ENCODE results near the gene SMG6.

DNA sequence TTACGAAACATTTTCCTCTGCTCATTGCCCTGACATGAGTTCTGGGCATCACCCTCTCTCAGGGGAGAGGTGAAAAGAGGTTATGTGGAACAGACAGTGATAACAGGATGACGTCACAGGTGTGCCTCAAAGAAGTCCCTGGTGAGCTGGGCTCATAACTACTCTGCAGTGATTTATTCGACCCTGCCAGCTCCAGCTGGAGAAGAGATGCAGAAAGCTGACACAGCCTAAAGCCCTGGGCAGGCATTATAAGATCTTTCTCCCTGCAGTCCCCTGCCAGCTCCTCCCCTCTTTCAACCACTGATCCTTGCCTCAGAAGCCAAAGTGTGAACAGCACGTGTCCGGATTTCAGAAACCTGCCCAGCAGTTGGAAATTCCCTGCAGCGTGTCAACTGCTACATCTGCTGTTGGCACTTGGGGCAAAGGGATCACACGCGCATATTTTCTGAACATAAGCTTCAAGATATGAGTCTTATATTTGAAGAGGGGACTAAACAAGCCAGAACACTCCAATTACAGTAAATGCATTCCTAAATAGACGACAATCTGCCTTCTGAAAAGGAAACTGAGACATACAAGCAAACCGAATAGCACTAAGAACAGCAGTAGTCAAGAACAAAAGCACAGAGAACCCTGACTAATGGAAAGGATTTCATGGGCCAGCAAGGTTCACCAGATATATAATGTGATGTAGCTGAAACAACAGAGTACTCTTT, 80.5 kb downstream of the SMG6 start:
- TF ChIP-seq, protein P1, sequence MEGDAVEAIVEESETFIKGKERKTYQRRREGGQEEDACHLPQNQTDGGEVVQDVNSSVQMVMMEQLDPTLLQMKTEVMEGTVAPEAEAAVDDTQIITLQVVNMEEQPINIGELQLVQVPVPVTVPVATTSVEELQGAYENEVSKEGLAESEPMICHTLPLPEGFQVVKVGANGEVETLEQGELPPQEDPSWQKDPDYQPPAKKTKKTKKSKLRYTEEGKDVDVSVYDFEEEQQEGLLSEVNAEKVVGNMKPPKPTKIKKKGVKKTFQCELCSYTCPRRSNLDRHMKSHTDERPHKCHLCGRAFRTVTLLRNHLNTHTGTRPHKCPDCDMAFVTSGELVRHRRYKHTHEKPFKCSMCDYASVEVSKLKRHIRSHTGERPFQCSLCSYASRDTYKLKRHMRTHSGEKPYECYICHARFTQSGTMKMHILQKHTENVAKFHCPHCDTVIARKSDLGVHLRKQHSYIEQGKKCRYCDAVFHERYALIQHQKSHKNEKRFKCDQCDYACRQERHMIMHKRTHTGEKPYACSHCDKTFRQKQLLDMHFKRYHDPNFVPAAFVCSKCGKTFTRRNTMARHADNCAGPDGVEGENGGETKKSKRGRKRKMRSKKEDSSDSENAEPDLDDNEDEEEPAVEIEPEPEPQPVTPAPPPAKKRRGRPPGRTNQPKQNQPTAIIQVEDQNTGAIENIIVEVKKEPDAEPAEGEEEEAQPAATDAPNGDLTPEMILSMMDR (conservative IDR thresholded peaks at IDR 0.05; ENCODE audit: low read depth, low read length), result no peak
- TF ChIP-seq EZH2 (IDR thresholded peaks at IDR 0.05; ENCODE audit: borderline replicate concordance, low read depth, low read length, poor library complexity, severe bottlenecking), result no peak
